GM21528 (cell line): ENCODE measurements around the gene GADD45G.

Experiments used
- ATAC-seq: cut with Tn5 transposase; IDR thresholded peaks from one replicate; pipeline ENCODE4 v1.9.1; 2021; ENCODE audit warnings: mild to moderate bottlenecking, moderate library complexity; ENCODE audit not compliant: unreplicated experiment, low FRiP score

Gene GADD45G

GRCh38 chr9:89592213-89592815 is 12.5 kb upstream of the GADD45G start:
- ATAC-seq, result no peak

DNA sequence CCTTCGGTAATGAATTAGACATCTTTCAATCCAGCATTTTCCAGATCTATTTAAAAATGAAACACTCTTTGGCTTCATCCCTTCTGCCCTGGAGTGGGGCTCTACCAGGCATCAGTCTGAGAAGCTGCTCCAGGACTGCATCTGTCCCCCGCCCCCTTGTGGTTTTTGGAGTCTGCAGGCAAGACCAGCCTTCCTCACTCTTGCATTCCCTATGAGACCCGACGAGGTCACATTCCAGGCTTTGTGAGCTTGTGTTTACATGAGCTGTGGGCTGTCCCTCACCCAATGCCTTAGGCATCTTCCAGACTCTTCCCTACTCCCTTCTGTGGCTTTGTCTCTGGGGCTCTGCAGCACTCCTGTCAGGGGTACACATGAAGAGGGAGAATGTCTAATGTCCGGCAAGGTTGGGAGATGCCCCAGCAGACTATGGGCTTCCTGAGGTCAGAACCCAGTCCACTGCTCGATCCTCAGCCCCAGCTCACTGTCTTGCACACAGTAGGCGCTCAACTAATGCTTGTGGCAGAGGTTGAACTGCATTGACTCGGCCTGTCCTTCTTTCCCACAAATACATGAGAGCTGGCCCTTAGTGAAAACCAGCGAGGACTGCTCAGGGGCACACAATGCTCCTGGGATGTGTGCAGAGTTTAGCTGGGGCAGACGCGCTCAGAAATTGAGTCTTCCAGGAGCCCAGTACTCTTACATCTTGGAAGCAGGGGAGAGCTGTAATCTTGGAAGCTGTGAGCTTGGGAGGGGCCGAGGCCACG is 11.7 kb upstream of the GADD45G start:
- ATAC-seq, result no peak

- peak; percentile 54 for ATAC-seq
Observed at GRCh38 chr9:89593727-89594427, 10.9 kb upstream of the GADD45G start.

GRCh38 chr9:89594811-89595550 is 9.8 kb upstream of the GADD45G start:
- ATAC-seq, result no peak

- no peak for ATAC-seq
Observed at GRCh38 chr9:89595646-89596045, 9.2 kb upstream of the GADD45G start.

DNA sequence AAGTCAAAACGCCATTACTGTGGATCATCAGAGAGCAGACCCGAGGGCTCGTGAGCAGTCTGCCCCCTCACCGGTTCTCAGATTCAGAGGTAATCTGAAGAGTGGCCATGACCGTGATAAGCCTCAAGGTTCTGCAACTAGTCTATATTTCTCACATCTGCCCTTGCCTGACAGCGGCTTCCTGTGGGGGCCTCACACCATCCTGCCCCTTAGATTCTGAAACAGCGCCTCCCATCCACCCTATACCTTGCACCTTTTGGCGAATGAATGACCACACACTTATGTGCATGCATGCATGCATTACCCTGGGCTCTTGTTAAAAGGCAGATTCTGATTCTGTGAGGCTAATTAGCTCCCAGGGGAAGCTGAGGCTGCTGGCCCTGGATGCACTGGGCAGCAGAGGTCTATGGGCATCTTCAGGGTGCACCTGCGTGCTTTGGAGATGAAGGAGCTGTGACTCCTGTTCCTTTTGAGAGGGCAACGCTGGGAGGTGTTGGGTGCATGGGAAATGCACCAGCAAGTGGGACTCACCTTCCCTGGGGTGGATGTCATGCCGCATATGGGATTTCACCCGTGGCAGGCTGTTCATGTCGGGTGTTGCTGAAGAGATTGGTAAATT is 7.8 kb upstream of the GADD45G start:
- no peak for ATAC-seq

- ATAC-seq, result no peak
Observed at GRCh38 chr9:89597711-89598362, 7.0 kb upstream of the GADD45G start.

- no peak for ATAC-seq
Observed at GRCh38 chr9:89598363-89598713, 6.5 kb upstream of the GADD45G start.

GRCh38 chr9:89598926-89599325 is 5.9 kb upstream of the GADD45G start:
- ATAC-seq, result no peak

DNA sequence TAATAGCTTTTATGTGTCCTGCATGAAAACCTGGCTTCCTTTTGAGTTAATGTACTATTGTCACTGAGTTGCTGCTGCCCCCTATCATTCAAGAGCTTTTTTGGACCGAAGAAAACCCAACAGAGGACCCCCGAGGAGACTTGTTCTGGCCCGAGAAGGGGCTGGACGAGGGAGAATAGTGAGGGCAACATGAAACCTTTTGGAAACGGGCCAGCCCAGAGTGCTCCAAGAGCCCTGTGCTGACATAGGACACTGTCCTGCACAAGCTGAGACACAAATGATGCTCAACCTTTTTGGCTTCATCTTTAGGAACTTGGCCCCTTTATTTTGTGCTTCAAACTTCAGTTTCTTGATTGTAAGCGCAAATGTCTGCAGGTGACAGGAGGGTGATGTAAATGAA is 4.0 kb upstream of the GADD45G start:
- no peak for ATAC-seq

GRCh38 chr9:89601306-89601705 is 3.5 kb upstream of the GADD45G start:
- ATAC-seq, result no peak

GRCh38 chr9:89601856-89602562 is 2.8 kb upstream of the GADD45G start:
- no peak for ATAC-seq

GRCh38 chr9:89602978-89603766 is 1.6 kb upstream of the GADD45G start:
- no peak for ATAC-seq

DNA sequence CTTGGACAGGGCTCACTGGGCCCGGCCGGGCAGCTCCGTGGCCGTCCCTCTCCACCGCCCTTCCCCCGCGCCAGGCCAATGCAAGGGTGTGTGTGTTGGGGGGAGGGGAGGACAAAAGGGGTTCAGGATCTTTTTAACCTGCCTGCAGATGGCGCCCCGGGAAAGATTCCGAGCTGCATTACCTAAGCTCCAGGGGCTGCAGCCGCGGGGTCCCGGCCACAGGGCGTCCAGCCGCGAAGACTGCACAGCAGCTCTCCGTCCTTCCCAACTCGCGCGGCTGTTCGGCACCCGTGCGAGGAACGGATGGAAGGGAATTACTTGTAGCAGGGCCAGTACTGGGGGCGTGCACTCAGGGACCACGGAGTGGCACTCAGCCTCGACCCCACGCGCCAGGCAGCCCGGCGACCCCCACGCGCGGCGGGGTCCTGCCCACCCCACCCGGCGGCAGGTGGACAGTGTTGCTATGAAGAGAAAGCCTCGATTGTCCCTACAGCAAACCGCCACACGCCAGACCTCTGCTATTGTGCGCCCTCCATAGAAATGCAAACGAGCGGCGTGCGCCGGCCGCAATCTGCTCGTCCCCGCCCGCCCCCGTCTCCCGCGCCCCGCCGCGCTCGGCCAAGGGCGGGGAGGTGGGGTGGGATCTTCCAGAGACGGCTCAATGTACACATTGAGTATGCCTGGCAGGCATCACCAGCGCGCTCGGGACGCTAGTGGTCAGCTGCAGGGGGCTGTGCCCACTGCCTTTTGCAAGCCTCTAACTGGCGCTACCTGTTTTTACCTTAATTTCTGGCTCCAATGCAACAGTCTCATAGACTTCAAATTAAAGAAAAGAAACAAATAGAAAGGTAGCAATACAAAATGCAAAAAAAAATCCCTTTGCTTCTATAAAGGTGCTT is 796 bp upstream of the GADD45G start:
- no peak for ATAC-seq

DNA sequence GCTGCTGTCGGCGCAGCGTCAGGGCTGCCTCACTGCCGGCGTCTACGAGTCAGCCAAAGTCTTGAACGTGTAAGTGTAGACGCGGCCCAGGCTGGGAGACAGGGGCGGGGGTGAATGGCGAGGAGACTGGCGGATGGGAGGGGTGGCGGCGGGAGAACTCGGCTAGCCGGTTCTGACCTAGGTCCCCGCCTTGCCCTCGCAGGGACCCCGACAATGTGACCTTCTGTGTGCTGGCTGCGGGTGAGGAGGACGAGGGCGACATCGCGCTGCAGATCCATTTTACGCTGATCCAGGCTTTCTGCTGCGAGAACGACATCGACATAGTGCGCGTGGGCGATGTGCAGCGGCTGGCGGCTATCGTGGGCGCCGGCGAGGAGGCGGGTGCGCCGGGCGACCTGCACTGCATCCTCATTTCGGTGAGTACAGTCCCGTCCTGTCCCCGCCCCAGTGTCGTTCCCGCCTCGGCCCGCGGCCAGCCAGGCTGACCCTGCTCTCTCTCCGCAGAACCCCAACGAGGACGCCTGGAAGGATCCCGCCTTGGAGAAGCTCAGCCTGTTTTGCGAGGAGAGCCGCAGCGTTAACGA is 745 bp downstream of the GADD45G start:
- no peak for ATAC-seq

GRCh38 chr9:89606049-89606623 is 1.3 kb downstream of the GADD45G start:
- ATAC-seq, result no peak
